ENCODE results near the gene ARHGAP23.
A peak's percentile ranks its signal among the peaks of the same experiment; 100 is the strongest.

The ARHGAP23 gene

GRCh38 chr17:38450557-38451029 lies 22.3 kb downstream of the ARHGAP23 start:
- peak overlapping the region; percentile 48 for H3K4me2 ChIP-seq (ENCODE audit: low read depth, low read length, poor library complexity, severe bottlenecking)

GRCh38 chr17:38451030-38451839 lies 23.0 kb downstream of the ARHGAP23 start:
- TF ChIP-seq CTCF (conservative IDR thresholded peaks at IDR 0.05; ENCODE audit: low read length) (no peak), EZH2phosphoT487 (IDR thresholded peaks at IDR 0.05; ENCODE audit: borderline replicate concordance) (no peak)
- H2AFZ ChIP-seq (ENCODE audit: low read length) = no peak overlapping the region
- peak overlapping the region; percentile 11 for H3K9ac ChIP-seq (ENCODE audit: low read depth, low read length, poor library complexity, severe bottlenecking)
- H3K9me2 ChIP-seq (replicated peaks; ENCODE audit: low read depth, low read length) = no peaks in the 10 kb centered on the region
- peaks cover 64% of the 10 kb centered on the region for H4K20me1 ChIP-seq (ENCODE audit: insufficient read depth, low read length, poor library complexity, severe bottlenecking)
- H3K4me1 ChIP-seq (ENCODE audit: insufficient read depth, low read length, poor library complexity, severe bottlenecking) = peaks cover 29% of the 10 kb centered on the region
- H3K36me3 ChIP-seq (ENCODE audit: insufficient read depth, low read length) = peaks cover 2% of the 10 kb centered on the region; the same call in 1 of the 2 replicates
- peak overlapping the region; percentile 48 for H3K4me2 ChIP-seq (ENCODE audit: low read depth, low read length, poor library complexity, severe bottlenecking)
- H3K4me3 ChIP-seq (ENCODE audit: low read length, poor library complexity, severe bottlenecking) = no peak overlapping the region
- no peaks in the 10 kb centered on the region for H3K27me3 ChIP-seq (ENCODE audit: insufficient read depth, low read length, poor library complexity, severe bottlenecking)
- peaks cover 94% of the 10 kb centered on the region for H3K79me2 ChIP-seq (ENCODE audit: insufficient read depth, low read length)
- no peaks in the 10 kb centered on the region for H3F3A ChIP-seq (ENCODE audit: low read depth)
- H3K9me3 ChIP-seq (ENCODE audit: insufficient read depth, low read depth, low read length) = no peaks in the 10 kb centered on the region

More at GRCh38 chr17:38450557-38451029, 22.3 kb downstream of the ARHGAP23 start:
- Histone ChIP-seq H3K79me2 (ENCODE audit: insufficient read depth, low read length) (peaks cover 93% of the 10 kb centered on the region), H3F3A (ENCODE audit: low read depth) (no peaks in the 10 kb centered on the region), H3K4me3 (ENCODE audit: low read length, poor library complexity, severe bottlenecking) (no peak overlapping the region), H3K4me1 (ENCODE audit: insufficient read depth, low read length, poor library complexity, severe bottlenecking) (peaks cover 29% of the 10 kb centered on the region), H3K9me3 (ENCODE audit: insufficient read depth, low read depth, low read length) (no peaks in the 10 kb centered on the region), H3K9me2 (replicated peaks; ENCODE audit: low read depth, low read length) (no peaks in the 10 kb centered on the region), H2AFZ (ENCODE audit: low read length) (no peak overlapping the region), H3K36me3 (ENCODE audit: insufficient read depth, low read length) (peaks cover 2% of the 10 kb centered on the region; the same call in 1 of the 2 replicates), H3K9ac (ENCODE audit: low read depth, low read length, poor library complexity, severe bottlenecking) (peak overlapping the region; percentile 11), H3K27me3 (ENCODE audit: insufficient read depth, low read length, poor library complexity, severe bottlenecking) (no peaks in the 10 kb centered on the region), H4K20me1 (ENCODE audit: insufficient read depth, low read length, poor library complexity, severe bottlenecking) (peaks cover 64% of the 10 kb centered on the region)
- TF ChIP-seq CTCF (conservative IDR thresholded peaks at IDR 0.05; ENCODE audit: low read length) (no peak), EZH2phosphoT487 (IDR thresholded peaks at IDR 0.05; ENCODE audit: borderline replicate concordance) (no peak)

GRCh38 chr17:38451840-38452529 lies 23.7 kb downstream of the ARHGAP23 start:
- peaks cover 29% of the 10 kb centered on the region for H3K4me1 ChIP-seq (ENCODE audit: insufficient read depth, low read length, poor library complexity, severe bottlenecking)
- peaks cover 94% of the 10 kb centered on the region for H3K79me2 ChIP-seq (ENCODE audit: insufficient read depth, low read length)
- TF ChIP-seq EZH2phosphoT487 (IDR thresholded peaks at IDR 0.05; ENCODE audit: borderline replicate concordance) = no peak
- no peak for TF ChIP-seq CTCF (conservative IDR thresholded peaks at IDR 0.05; ENCODE audit: low read length)
- H2AFZ ChIP-seq (ENCODE audit: low read length) = no peak overlapping the region
- H3K4me3 ChIP-seq (ENCODE audit: low read length, poor library complexity, severe bottlenecking) = no peak overlapping the region
- no peak overlapping the region for H3K9ac ChIP-seq (ENCODE audit: low read depth, low read length, poor library complexity, severe bottlenecking)
- H3K36me3 ChIP-seq (ENCODE audit: insufficient read depth, low read length) = peaks cover 7% of the 10 kb centered on the region; the same call in 1 of the 2 replicates
- no peak overlapping the region for H3K4me2 ChIP-seq (ENCODE audit: low read depth, low read length, poor library complexity, severe bottlenecking)
- H3F3A ChIP-seq (ENCODE audit: low read depth) = no peaks in the 10 kb centered on the region
- H4K20me1 ChIP-seq (ENCODE audit: insufficient read depth, low read length, poor library complexity, severe bottlenecking) = peaks cover 67% of the 10 kb centered on the region
- no peaks in the 10 kb centered on the region for H3K9me2 ChIP-seq (replicated peaks; ENCODE audit: low read depth, low read length)
- no peaks in the 10 kb centered on the region for H3K27me3 ChIP-seq (ENCODE audit: insufficient read depth, low read length, poor library complexity, severe bottlenecking)
- no peaks in the 10 kb centered on the region for H3K9me3 ChIP-seq (ENCODE audit: insufficient read depth, low read depth, low read length)
